TTC549 (cell line): ENCODE data around the gene CC2D1B.
"Not testable (repeated sequence)": the region's sequence is repeated elsewhere in the genome, so short reads cannot be mapped to it uniquely, and the experiment has no call there.

Experiments used
- FAIRE-seq: peaks from 2 replicates; lab custom pipeline; 2012; peaks lifted over from hg19 to GRCh38; lab: Jason Lieb, UNC

The CC2D1B gene, protein sequence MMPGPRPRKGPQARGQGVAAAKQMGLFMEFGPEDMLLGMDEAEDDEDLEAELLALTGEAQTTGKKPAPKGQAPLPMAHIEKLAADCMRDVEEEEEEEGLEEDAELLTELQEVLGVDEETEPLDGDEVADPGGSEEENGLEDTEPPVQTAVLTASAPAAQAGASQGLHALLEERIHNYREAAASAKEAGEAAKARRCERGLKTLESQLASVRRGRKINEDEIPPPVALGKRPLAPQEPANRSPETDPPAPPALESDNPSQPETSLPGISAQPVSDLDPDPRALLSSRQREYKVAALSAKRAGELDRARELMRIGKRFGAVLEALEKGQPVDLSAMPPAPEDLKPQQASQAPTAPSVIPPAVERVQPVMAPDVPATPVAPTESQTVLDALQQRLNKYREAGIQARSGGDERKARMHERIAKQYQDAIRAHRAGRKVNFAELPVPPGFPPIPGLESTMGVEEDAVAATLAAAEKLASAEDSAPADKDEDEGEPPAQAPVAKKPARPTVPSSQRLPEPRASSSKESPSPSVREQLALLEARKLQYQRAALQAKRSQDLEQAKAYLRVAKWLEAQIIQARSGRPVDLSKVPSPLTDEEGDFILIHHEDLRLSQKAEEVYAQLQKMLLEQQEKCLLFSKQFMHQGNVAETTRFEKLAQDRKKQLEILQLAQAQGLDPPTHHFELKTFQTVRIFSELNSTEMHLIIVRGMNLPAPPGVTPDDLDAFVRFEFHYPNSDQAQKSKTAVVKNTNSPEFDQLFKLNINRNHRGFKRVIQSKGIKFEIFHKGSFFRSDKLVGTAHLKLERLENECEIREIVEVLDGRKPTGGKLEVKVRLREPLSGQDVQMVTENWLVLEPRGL

DNA sequence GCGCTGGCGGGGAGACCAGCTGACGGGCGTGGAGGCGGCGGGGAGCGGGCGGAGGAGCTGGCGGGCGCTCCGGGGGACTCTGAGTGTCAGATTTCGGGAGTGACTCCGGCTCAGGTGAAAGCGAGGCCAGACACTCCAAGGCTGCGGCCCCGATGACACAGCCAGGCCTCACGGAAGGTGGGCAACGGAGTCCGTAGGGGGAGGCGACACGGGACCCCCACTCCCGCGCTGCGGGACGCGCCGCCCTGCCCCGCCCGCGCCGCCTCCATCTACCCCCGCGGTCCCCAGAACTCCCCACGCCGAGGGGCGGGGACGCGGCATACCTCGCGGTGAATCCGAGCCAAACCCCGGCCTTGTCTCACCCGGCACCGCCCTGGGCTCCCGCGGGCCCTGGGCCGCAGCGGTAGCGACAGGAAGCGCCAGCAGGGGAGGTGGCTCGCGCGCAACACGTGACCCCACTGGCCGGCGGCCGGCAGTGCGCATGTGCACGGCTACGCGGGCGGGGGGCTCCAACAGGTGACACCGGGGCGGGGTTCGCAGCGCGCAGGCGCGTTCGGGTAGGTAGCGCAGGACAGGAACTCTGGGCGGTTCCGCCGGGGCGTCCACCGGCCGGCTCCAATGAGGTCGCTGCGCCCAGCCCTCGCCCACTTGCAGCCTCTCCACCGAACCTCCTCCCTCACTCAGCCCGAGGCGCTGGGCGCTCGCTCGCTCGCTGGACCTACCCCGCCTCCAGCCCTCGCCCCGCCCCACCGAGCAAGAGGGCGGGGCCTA lies at the start of gene CC2D1B:
Gene CC2D1B, minus strand, starts transcription at position 460 of the 771 bp plus-strand sequence. CDS start 1,585 bp downstream, outside the sequence.
- FAIRE-seq: peak; percentile 67

DNA sequence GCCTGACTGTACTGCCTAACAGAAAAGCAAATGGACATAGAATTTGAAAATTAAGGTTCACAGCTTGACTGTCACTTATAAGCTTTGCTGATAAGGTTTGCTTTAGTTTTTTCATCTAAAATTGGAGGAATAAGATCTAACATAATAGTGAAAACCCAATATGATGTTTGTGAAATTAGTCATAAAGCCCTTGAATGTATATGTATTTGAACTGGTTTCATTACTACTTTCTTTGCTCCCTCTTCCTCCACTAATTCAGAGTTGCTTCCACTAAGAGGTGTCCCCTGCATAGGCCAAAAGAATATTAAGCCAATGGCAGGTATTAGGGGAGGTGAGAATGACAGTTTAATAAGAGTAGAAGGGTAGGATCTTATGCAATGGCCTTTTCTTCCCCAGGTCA lies 48.9 kb upstream of the CC2D1B start:
- FAIRE-seq: no peak

DNA sequence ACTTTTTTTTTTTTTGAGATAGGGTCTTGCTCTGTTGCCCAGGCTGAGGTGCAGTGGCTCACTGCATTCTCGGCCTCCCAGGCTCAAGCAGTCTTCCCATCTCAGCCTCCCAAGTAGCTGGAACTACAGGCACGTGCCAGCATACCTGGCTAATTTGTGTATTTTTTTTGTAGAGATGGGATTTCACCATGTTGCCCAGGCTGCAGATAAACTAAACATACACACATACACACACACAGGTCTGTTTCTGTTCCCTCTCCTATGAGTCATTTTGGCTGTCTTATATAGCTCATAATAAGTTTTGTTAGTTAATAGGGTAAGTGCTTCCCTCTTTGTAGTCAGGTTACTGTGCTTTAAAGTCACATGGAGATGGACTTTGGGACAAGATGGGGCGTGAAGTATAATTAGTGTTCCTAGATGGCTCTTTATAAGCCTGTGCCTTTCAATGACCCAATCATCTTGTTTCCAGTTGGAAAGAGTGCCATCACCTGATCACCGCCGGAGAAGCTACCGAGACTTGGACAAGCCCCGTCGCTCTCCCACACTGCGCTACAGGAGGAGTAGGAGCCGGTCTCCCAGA lies 47.5 kb upstream of the CC2D1B start:
- no peak for FAIRE-seq

DNA sequence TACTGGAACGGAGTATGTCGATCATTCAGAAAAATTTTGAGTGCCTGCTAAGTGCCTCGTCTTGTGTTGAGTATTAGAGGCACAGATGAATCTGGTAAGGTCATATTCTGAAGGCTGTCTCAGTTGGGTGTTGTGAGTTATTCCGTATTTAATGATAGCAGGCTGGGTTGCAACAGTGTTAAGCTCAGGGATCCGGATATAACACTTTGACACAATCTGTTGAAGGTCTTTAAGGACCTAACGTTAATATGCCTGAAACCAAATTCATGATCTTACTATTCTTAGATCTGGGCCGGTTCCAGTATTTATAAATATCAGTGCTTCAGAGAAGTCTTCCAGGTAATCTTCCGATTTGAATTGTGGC lies 39.0 kb upstream of the CC2D1B start:
- FAIRE-seq: no peak

DNA sequence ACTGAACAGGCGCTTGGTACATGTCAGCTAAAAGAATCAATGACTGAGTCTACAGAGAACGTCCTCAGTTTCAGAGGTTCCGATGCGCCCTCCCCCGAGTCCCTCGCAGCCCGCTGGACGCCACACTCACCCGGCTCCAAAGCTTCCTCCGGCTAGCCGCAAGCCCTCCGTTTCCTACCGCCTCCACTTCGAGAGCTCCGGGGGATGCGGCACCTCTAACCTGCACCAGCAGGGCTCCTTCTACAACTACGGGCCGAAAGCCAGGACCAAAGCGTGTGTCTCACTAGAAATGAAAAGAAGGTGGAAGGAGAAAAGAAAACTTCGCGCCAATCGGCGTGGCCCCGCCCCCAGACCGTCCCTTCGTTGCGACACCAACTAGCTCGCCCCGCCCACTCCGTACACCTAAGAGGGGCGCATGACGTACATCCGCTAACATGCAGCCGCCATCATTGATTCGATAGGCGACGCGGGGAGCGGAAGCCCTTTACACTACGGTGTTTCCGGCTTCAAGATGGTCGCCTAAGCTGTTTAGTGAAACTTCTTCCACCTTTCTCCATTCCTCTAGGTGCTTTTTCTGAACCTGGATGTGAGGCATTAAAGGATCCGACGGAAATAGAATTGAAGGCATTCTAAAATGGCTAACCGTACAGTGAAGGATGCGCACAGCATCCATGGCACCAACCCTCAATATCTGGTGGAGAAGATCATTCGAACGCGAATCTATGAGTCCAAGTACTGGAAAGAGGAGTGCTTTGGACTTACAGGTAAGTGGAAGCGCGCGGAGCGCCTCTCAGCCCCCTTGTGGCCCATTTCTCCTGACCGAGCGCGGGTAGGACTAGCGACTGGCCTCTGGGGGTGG lies 38.3 kb upstream of the CC2D1B start, which contains the start of the genes ORC1 and PRPF38A:
Gene ORC1, minus strand, starts transcription at position 308 of the 859 bp plus-strand sequence. CDS start 2,200 bp downstream, outside the sequence.
Gene PRPF38A, plus strand, starts transcription at position 487 of the 859 bp plus-strand sequence. Its CDS starts 148 bp downstream, at position 635.
- peak; percentile 77 for FAIRE-seq

DNA sequence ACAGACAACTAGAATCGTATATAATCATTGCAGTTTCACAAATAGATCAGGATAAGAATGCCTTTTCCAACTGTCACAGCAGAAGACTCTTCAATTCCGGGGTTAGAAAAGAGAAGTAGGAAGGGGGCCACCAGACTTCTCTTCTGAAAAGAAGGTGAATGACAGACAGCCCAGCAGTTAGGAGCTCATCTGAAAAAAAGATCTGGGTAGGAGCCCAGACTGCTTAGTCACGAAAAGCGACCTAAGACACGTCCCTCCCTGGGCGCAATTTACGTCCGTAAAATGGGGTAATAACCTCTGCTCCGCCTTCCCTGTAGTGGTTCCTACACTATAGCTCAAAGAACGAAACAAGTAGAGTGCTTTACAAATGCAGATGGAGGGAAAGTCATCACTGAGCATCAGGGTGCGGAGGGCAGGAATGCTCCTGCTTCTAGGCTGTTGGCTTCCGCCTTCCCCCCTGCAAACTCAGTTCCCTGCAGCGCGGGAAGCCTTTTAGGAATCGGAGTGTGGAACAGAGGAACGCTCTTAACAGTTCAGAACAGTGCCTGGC lies 37.6 kb upstream of the CC2D1B start:
- no peak for FAIRE-seq

DNA sequence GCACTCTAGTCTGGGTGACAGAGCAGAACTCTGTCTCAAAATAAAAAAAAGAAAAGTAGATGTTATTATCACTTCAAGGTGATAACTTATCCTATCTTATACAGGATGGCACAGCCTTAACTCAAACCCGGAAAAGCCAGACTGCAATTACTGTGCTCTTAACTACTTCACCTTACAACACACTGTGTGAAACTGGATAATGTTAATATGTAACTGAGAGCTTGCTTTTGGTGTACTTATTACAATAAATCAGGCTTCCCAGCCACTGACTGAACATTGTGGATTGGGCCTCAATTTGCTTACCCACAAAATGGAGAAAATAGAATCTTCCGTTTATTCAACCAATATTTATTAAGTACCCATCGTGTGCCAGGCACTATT lies 36.8 kb upstream of the CC2D1B start:
- FAIRE-seq: no peak

DNA sequence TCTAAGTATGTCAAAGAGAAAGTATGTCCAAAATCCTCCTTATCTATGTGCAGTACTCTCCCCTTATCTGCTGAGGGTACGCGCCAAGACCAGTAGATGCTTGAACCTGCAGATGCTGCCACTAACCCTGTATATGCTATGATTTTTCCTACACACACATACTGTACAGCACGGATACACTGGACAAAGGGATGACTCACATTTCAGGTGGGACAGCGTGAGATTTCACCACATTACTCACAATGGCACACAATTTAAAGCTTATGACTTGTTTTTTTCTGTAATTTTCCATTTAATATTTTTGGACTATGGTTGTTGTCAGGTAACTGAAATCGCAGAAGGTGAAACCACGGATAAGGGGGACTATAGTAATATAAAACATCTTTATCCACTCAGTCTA lies 34.1 kb upstream of the CC2D1B start:
- no peak for FAIRE-seq

DNA sequence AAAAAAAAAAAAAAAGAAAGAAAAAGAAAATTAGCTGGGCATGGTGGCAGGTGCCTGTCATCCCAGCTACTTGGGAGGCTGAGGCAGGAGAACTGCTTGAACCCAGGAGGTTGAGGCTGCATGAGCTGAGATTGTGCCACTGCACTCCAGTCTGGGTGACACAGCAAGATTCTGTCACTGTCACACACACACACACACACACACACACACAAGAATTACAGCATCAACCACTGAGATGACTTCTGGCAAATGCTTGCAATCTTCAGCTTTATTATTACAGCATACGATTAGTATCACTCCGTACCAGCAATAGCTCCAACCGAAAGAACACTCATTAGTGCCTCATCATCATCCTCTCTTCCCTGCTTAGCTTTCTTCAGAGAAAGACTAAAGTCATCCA lies 33.6 kb upstream of the CC2D1B start:
- no peak for FAIRE-seq

DNA sequence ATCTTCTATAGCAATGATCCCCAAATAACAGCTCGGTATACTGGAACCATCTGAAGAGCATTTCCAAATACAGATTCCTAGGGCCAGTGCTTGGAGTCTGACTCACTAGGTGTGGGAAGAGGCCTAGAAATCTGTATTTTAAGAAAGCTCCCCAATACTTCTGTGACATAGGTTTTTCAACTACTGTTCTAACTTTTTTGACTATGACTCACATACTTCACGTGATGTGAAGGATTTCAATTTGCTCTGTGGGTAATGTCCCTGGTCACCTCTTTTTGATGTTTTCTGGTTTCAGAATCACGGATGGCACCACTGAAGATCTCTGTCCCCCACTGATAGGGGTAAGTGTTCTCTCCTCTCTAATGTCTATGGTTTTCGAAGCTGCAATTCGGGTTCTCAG lies 27.2 kb upstream of the CC2D1B start:
- no peak for FAIRE-seq

DNA sequence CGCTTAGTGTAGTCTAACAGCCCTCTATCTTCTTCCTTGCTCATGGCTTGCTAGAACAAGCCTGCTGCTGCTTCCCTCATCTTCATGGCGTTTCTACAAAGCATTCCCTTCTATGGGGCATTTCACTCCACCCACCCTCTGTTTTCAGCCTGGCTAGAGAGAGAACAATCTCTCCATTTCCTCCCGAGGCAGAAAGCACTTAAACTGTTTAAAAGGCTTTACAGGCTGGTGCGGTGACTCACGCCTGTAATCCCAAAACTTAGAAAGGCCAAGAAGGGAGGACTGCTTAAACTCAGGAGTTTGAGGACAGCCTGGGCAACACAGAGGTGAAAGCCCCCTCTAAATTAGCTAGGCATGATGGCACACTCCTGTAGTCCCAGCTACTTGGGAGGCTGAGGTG lies 20.5 kb upstream of the CC2D1B start:
- no peak for FAIRE-seq

DNA sequence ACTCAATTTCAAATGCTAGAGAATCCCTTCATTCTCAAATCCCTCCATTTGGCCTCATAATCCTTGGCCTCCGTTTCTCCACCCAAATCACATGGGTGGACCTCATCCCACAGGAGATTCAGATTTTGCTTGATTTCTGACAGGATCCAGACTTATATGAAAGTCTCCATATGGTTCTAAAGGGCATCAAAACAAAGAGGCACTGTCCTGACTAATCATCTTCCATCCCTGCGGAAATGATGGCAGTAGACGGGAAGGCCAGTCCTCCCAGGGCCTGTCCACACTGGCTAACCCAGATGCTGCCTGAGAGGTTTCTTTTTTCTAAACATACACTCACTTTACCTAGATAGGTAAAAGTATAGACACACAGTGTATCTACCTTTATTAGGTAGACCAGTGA lies 19.4 kb upstream of the CC2D1B start:
- FAIRE-seq: no peak

DNA sequence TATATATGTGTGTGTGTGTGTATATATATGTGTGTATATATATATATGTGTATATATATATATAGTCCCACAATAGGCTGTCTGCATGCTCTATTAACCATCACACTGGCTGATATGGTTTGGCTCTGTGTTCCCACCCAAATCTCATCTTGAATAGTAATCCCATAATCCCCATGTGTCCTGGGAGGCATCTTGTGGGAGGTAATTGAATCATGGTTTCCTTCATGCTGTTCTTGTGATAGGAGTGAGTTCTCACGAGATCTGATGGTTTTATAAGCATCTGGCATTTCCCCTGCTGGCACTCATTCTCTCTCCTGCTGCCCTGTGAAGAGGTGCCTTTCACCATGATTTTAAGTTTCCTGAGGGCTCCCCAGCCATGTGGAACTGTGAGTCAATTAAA lies 3.8 kb upstream of the CC2D1B start:
- FAIRE-seq: not testable (repeated sequence)

DNA sequence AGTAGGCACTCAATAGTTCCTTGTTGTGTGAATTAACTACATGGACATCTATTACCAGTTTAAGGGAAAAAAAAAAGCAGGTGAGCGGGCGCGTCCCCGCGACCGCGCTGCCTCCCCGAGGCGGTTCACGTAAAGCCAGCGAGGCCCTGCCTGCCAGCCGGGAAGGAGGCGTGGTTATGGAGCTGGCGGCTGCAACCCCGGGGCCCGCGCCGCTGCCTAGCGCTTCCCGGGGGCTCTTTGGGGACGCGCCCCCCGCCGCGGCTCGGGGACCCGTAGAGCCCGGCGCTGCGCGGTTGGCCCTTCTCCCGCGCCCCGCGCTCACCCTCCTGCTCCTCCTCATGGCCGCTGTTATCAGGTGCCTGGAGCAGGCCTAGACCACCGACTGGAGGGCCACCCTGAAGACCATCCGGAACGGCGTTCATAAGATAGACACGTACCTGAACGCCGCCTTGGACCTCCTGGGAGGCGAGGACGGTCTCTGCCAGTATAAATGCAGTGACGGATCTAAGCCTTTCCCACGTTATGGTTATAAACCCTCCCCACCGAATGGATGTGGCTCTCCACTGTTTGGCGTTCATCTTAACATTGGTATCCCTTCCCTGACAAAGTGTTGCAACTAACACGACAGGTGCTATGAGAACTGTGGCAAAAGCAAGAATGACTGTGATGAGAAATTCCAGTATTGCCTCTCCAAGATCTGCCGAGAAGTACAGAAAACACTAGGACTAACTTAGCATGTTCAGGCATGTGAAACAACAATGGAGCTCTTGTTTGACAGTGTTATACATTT lies 2.6 kb upstream of the CC2D1B start:
- FAIRE-seq: no peak

DNA sequence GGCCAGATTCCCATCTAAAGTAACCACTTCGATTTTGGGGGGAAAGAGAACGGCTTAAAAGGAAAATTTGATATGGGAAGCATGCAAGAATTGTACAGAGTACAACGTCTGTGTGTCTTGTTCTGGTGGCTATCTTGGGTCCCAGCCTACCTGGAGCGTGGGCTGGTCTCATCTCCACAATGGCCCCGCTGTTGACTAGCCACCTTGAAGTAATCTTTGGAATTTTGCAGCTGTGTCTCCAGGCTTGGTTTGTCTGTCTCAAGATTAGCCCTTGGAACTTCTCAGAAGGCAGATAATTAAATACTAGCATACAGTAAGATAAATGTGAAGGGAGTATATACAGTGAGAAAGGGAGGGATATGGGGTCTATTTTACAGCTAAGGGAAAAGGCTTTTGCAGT lies 1.3 kb upstream of the CC2D1B start:
- FAIRE-seq: no peak

DNA sequence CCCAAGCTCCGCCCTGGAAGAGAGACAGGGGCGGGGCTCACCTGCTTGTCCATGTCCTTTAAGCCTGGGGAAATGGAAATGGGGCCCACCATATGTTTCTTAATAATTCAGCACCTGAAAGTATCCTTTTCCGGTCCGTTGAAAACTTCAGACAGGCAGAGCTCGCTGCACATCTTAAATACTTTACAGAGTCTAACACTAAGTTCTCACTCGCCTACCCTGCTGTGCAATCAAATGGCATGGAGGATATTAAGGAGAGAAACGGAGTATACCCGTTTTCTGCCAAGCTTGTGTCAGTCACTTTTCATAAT lies 467 bp upstream of the CC2D1B start:
- FAIRE-seq: no peak

DNA sequence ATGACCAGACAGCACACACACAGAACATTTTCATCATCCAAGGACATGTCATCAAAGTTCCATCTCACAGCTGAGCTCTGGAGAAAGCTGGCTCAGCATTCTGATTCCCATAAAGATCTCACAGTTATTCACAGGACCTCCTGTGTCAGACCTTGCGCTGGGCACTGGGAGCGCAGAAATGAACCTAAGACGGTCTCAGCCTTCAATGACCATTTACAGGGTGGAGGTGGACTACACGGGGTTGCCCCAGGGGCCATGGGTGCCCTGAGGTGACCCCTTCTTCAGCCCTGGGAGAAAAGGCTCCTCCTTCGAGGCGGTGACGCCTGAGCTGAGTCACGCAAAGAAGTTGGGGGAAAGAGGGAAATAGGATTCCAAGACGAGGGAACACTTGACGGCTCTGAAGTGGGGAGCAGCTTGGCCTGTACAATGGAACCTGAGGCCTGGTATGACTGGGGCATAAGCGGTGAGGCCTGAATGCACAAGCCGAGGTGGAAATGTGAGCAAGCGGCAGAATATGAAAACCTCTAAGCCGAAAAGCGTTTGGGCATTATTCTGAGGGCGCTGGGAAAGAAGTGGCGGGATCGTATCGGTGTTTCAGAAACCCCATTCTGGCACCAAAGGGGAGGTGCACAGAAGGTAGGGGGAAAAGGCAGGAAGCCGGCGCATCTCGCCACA lies 797 bp downstream of the CC2D1B start:
- FAIRE-seq: no peak

DNA sequence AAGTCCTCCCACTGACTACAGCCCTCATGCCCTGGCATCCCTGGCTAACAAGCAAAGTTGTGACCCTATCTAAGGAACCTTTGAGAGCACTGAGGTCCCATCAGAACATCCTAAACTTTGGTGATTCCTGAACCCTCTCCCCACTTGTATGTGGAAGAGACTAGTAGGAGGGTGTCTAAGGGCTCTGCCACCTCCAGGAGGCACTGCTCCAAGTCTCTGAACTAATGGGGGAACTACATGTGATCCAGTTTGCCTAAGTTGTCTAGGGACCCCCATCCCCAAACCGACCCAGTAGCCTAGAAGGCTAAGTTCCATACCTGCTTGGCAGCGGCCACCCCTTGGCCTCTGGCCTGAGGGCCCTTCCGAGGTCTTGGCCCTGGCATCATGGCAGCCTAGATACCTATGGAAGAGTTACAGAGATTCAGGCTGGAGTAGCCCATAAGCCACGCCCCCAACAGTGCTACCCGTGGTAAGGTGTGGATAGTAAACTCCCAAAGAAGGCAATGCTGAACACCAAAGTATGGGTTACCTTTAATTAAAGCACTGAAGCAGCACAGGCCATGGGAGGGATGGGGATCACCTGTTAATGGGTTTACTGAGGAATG lies 1.7 kb downstream of the CC2D1B start:
- no peak for FAIRE-seq

DNA sequence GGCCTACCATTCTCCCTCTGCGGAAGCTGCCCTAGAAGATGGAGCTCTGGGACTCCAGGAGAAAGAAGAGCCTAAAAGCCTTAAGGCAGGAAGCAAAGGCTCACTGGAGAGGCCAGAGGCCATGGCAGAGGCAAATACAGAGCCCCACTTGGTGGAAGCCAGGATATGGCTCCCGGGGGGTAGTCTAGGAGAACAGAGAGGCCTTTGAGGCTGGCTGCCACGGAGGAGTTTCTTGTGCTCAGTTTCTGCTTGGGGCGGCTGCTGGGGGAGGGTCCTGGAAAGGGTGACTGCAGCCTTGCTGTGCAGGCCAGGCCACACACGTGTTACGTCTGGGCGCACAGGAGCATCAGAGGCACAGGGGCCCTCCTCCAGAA lies 5.4 kb downstream of the CC2D1B start:
- no peak for FAIRE-seq
